Measurements from ENCODE around the gene UNC13C.

Gene UNC13C

DNA sequence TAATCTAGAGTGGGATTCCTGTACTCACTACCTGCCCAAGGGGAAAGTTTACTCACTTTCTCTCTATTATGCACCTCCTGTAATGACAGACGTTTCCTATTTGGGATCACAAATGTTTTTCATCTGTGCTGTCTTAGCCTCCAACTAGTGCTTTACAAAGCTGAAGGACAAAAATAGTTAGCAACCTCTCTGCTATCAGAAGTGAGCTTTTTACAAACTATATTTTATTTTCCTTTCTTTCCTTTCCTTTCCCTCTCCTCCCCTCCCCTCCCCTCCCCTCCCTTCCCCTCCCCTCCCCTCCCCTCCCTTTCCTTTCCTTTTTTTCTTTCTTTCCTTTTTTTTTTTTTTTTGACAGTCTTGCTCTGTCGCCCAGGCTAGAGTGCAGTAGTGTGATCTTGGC is 130.8 kb downstream of the UNC13C start:
- DNase-seq (ENCODE audit: low read depth in 2 of 2): no peak

DNA sequence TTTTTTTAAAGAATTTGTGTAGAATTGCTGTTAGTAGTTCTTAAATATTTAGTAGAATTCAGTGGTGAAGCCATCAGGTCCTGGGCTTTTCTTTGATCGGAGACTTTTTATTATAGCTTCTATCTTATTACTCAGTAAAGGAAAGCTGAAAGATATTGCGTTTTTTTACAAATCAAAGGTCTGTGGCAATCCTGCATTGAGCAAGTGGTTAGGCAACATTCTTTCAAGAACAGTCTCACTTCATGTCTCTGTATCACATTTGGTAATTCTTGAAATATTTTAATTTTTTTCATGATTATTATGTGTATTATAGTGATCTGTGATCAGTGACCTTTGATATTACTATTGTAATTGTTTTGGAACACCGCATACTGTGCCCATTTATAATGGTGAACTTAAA is 140.8 kb downstream of the UNC13C start:
- no peak for DNase-seq (ENCODE audit: low read depth in 2 of 2)

DNA sequence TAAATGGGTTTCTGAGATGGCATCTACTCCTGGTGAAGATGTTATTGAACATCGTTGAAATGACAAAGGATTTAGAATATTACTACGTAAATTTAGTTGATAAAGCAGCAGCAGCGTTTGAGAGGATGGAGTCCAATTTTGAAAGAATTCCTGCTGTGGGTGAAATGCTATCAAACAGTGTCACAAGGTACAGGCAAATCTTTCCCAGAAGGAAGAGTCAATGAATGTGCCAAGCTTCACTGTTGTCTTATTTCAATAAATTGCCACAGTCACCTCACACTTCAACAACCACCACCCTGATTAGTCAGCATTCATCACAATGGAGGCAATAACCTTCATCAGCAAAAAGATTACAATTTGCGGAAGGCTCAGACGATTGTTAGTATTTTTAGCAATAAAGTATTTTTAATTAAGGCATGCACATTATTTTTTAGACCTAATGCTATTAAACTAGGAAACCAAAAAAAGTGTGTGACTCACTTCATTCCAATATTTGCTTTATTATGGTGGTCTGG is 142.8 kb downstream of the UNC13C start:
- no peak for DNase-seq (ENCODE audit: low read depth in 2 of 2)

DNA sequence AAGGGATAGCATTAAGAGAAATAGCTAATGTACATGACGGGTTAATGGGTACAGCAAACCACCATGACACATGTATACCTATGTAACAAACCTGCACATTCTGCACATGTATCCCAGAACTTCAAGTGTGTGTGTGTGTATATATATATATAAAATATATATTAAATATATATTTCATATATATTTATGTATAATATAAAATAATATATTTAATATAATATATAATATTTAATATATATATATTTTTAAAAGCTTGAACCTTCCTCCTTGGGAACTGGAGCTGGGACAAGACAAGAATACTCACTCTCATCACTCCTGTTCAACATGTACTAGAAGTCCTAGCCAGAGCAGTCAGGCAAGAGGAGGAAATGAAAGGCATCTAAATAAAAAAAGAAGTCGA is 149.3 kb downstream of the UNC13C start:
- DNase-seq (ENCODE audit: low read depth in 2 of 2): no peak

DNA sequence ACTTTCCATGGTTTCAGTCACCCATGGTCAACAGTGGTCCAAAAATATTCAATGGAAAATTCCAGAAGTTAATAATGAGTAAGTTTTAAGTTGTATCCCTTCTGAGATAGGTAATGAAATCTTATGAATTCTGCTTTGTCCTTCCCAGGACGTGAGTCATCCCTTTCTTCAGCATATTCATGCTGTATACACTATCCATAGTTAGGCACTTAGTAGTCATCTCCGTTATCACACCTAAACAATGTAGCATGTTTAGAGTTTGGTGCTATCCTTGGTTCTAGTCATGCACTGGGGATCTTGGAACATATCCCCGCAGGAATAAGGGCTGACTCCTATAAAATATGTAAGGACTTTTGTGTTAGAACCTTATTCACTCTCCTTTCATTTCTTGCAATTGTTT is 153.2 kb downstream of the UNC13C start:
- no peak for DNase-seq (ENCODE audit: low read depth in 2 of 2)

DNA sequence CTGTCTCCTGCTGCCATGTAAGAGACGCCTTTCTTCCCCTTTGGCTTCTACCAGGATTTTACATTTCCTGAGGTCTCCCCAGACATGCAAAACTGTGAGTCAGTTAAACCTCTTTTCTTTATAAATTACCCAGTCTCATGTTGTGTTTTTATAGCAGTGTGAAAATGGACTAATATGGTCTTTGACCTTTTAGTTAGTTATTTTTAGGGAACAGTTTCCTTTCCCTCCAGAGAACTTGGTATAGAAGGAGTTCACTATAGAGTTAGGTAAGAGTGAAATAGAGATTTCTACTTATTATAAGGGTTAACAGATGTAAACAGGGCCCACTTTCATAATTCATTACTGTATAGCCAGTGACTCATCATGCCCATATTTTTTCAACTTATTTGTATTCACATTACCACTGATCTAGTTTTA is 170.9 kb downstream of the UNC13C start:
- DNase-seq (ENCODE audit: low read depth in 2 of 2): no peak

DNA sequence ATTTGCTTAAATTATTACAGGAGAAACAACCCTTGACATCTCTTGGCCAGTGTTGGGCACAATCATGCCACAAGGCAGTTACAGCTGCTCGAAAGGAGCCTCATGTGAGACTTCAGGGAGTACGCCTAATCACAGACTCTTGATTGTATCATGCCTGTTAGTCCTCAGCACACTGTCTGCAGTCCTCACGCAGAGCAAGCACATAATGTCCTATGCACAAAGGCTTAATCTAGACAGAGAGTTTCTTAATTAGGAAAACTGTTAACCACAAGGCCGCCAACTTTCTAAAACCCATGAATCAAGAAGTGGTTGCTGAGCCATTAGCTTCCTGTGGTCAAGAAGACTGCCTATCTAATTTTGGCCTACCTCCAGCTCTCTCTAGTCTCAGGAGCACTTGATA is 172.0 kb downstream of the UNC13C start:
- peak; percentile 16 to 24 for DNase-seq (ENCODE audit: low read depth in 2 of 2)

DNA sequence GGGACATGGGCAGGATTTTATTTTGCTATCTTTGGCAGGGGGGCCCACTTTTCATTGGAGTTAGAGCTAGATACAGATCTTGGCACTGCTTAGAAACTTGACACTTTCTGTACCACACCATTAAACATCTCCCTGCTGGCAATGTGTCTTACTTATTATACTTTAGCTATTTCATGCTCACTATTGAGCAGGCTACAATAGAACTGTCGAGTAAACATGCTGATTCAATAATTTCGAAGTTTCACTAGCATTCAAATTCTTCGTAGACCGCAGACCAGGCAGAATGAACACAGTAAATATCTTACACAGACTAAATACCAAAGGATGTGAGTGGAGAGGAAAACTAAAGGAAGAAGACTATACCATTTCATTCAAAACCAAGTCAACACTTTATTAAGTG is 180.8 kb downstream of the UNC13C start:
- DNase-seq (ENCODE audit: low read depth in 2 of 2): no peak

DNA sequence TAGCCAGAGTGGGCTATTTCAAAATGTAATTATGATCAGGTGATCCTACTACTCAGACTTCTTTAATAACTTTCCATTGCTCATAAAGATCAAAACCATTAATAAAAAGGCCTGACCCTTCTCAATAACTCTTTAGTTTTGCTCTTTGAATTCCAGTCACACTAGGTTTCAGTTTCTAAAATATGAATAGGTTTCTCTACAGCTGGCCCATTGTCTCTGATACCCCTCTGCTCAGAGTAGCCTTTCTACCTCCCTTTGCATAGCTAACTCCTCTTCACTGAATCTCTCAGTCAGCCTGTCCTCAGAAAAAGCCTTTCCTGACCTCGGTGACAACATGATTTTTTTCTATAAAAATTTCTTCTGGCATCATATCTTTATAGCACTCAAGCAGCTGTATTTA is 209.1 kb downstream of the UNC13C start:
- no peak for DNase-seq (ENCODE audit: low read depth in 2 of 2)

DNA sequence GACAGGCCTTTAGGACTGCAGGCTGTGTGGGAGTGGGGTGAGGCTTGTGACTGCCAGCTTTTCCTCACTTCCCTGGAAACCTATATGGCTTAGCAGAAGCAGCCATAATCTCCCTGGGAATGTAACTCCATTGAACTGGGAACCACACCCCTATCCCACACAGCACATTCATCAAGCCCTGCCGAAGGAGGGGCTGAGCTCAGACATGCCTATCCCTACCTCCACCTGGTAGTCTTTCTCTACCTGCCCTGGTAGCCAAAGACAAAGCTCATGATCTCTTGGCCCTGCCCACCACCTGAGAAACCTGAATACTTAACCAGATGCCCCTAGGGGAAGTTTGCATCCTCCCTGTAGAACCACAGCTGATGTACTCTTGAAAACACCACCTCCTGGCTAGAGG is 219.8 kb downstream of the UNC13C start:
- no peak for DNase-seq (ENCODE audit: low read depth in 2 of 2)

DNA sequence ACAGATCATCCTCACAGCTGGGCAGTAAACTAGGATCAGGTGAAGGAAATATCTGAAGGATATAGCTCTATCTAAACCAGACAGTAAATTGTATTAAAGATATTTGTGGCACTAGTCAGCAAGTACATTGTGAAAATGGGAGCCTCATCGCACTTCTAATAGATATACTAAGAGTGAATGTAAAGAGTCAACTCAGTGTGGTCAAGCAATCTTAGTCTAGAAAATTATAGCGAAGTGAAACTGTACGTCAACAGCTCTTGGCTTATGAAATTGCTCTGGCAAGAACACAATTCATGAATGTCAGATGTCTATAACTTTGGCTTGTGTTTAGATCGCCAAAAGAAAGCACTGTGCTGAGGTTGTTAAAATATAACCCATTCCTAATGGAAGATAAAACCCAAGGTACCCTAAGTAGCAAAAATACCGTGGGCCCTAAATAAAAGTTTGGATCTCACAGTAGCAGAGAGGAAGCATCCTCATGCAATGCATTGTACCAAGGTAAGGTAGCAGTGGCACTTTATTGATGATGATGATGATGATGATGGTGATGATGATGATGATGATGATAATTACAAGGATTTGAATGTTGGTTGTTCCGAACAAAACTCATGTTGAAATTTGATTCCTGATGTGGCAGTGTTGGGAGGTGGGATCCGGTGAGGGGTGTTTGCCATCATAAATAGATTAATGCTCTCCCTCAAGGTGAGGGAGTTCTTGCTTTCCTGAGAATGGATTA is 228.5 kb downstream of the UNC13C start:
- no peak for DNase-seq (ENCODE audit: low read depth in 2 of 2)

DNA sequence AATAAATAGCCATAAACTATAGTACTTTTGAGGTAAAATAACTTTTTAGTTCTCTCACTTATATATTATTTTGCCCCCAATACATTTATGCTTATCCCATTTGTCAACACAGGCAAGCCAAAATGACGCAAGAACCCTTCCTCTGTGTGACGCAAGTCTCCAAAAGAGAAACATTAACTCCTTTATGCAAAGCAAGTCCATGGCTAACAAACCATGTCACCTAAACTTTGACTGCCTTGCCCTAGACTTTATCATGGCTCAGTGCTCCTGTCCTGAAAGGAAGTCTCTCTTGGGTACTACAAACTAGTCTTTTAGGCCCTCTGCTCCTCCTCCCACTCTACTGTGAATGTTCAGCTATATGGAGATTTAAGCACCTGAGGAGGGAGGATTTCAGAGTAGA is 230.5 kb downstream of the UNC13C start:
- DNase-seq (ENCODE audit: low read depth in 2 of 2): no peak

DNA sequence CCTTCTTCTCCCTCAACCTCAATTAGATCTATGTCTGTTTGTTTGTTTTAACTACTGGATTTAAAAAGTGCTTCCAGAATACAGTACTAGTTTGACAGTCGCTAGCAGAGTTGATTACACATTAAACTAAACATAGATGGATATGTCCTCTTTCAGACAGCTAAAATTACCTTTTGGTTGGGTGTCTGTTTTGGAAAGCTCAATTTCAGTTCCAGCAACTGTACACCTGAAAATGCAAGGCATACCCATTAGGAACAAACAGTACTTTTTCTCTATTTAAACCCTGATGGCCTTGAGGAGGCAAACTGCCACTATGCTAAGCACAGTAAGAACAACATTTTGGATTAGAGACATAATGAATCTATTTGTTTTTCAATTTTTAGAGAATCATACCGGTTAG is 234.4 kb downstream of the UNC13C start:
- DNase-seq (ENCODE audit: low read depth in 2 of 2): no peak

DNA sequence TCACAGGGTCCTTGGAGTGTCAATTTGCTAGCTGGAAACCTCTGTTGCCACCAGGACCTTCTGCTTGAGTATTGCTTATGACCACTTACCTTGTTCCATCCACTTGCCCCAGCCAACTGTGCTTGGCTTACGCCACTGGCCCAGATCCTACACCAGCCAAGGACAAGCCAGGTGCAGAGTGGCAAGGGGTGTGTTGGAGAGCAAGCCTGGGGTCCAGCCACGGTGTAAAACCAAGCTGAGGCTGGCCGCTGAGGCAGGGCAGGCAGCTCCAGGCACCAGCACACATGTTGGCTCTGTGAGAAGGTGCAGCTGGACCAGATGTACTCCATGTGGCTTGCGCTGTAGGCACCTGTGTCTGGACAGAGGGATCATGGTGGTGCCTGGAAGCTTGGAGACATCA is 248.2 kb downstream of the UNC13C start:
- DNase-seq (ENCODE audit: low read depth in 2 of 2): no peak

DNA sequence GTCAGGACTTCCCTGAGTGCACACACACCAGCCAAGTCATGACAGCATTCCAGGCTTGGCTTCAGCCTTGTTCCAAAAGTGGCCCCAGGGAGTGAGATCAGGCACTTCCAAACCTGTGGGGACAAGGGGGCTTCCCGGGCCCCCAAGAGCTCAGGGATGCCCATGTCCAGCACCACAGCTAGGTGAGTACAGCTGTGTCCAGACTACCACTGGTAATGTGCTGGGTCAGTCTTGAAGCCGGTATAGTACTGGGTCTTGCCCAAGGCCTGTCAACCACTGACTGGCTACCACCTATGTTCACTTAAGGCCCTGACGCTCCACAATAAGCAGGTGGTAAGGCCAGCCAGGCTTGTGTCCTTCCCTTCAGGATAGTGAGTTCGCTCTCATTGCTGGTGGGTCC is 249.3 kb downstream of the UNC13C start:
- no peak for DNase-seq (ENCODE audit: low read depth in 2 of 2)

DNA sequence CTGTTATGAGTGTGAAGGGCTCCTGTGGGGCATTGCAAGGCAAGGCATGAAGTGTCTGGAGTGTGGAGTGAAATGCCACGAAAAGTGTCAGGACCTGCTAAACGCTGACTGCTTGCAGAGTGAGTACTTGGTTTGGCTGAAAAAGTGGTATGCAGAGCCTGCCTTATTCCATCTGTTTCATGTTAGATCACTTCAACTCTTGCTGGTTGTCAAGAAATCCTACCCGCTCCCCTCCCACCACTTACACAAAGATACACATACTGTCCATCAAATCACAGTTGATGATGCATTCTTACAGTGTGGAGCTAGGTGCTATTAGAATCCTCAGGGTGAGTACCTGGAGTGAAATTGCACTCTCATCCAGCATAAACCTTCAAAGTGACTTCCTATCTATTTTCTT is 272.1 kb downstream of the UNC13C start:
- DNase-seq (ENCODE audit: low read depth in 2 of 2): no peak

DNA sequence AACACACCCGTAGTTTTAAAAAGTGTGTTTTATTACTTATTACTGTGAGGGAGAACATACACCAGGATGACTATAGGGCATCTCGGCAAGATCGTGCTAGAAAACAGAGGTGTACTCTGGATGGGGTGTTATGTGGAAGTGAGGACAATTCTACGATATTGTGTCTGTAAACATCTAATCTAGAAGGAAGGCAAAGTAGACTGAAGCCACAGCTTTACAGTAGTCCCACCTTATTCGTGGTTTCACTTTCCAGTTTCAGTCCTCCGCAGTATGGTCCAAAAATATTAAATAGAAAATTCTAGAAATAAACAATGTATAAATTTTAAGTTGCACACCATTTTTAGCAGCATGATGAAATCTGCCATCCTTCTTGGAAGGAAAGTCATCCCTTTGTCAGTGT is 277.9 kb downstream of the UNC13C start:
- no peak for DNase-seq (ENCODE audit: low read depth in 2 of 2)

DNA sequence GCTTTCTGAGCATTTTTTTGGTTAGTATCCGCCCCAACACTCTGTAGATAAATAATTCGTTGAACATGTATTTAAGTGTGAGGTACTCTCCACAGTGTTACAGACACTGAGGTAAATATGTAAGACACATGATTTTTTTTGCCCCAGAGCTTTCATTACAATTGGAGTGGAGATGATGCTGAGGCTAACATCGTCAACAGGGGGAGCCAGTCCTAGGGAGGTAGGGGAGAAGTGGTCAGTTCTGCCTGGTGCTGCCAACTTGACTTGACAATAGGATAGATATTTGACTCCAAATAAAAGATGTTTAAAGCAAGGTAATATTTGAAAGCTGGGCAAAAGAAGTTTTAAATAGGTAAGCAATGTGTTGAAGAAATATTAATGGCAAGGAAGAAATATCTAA is 295.7 kb downstream of the UNC13C start:
- no peak for DNase-seq (ENCODE audit: low read depth in 2 of 2)

DNA sequence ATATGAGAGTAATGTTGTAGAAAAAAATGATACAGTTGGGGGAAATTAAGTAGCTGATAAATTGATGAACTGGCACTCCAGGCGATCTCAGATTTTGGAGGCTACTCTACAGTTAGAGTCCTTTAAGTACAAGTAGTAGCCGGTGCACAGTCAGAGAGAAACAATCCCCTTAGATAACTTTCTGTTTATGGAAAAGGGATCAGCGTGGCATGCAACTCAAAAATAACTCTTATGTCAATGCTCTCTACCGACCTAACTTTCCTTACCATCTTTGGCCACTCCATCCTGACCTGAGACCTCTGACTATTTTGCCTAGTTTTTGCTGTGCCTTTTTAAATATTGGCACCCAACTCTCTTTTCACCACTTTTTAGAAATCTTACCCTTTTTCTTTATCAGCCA is 299.6 kb downstream of the UNC13C start:
- DNase-seq (ENCODE audit: low read depth in 2 of 2): no peak

DNA sequence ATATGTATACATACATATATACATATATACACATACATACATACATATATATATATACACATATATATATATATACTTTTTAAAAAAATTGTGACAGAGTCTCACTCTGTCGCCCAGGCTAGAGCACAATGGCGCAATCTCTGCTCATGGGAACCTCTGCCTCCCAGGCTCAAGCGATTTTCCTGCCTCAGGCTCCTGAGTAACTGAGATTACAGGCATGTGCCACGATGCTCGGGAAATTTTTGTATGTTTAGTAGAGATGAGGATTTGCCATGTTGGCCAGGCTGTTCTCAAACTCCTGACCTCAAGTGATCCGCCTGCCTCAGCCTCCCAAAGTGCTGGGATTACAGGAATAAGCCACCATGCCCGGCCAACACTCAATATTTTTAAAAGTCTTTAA is 302.5 kb downstream of the UNC13C start:
- DNase-seq (ENCODE audit: low read depth in 2 of 2): no peak

DNA sequence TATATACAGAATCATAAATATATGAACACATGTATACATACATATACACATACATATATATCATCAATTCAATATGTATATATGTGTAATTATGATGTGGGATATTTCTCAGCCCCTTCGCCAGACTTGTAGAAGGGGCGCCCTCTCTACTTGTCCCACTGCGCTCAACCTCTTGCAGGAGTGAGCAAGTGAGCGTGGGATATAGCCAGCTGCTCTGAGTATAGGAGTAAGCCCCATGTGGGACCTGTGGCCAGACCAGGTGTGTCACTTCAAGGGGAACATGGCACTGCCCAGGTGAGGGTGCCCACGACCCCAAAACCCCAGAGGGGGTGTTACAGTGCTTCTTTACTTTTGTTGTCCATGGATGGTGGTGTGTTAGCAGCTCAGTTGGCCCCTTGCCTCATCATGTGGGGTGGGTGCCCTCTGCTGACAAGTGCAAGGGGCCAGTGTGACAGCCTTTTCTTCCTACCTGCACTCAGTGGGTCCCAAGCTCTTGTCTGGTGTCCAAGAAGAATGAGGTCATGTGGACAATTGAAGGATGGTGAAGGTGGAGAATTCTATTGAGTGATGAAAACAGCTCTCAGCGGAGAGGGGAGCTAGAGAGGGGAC is 304.1 kb downstream of the UNC13C start:
- no peak for DNase-seq (ENCODE audit: low read depth in 2 of 2)

DNA sequence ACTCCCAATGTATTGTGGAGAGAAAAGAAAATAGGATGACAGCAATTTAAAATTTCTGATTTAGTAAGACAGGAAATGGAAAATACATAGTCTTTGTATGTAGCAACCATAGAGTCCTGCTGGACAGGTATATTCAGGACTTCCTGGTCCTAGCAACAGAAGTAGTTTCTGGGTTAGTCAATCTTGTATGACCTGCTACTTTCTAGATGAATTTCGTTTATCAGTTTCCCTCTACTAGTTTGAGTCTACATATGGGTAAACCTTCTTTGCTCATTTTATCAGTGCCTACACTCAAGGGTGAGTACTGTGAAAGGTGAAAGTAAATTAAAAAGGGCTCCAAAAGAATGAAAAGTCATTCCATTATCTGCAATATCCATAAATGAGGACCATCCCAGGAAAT is 309.8 kb downstream of the UNC13C start:
- DNase-seq (ENCODE audit: low read depth in 2 of 2): no peak

DNA sequence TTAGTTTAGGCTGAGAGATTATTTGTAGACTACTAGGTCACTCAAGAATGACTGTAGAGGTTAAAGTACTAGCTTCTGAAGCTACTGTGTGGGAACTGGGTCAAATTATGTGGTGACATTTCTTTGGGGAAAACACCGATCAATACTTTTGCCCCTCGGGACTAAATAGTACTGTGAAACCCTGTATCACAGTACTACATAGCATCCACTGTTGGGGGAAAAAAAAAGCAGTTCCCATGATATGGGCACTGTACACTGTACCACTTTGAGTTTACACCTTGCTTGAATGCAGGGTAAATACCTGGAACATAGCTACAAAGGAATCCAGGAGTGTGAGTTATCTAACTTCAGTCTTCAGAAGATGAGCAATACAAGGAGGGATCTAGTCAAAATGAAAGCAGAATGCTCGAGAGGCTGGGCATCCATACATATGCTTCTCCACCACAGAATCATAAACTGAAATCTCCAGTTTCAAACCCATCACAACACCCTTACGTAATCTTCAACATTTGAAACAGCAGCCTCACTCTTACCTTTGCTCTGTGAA is 311.4 kb downstream of the UNC13C start:
- no peak for DNase-seq (ENCODE audit: low read depth in 2 of 2)

All from fibroblast of skin of left quadriceps (primary cell).